HG03175 (cell line): ENCODE data around the gene ITIH1.
"Not testable (repeated sequence)": the region's sequence is repeated elsewhere in the genome, so short reads cannot be mapped to it uniquely, and the experiment has no call there.

Experiments
- ATAC-seq: cut with Tn5 transposase; IDR thresholded peaks from one replicate; pipeline ENCODE4 v1.9.1; 2021; ENCODE audit warnings: mild to moderate bottlenecking, moderate library complexity; ENCODE audit not compliant: unreplicated experiment

The ITIH1 gene

GRCh38 chr3:52777127-52777958 is at the start of gene ITIH1:
Gene ITIH1 (plus strand): TSS chr3:52777599. CDS start chr3:52777616, 17 bp downstream.
- ATAC-seq = no peak

- not testable (repeated sequence) for ATAC-seq
Measured at GRCh38 chr3:52728753-52729152, 48.6 kb upstream of the ITIH1 start.

DNA sequence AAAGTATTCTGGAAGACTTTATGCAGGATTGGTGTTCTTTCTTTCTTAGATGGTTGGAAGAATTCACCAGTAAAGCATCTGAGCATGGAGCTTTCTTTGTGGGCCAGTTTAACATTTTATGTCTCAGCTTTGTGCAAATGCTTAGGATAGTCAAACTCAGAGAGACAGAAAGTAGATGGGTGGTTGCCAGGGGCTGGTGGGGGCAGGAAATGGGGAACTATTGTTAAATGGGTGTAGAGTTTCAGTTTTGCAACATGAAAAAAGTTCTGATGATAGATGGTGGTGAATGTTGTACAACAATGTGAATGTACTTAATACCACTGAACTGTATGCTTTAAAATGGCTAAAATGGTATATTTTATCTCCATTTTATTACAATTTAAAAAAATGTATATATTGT is 46.7 kb upstream of the ITIH1 start:
- no peak for ATAC-seq

- no peak for ATAC-seq
Measured at GRCh38 chr3:52731590-52731989, 45.8 kb upstream of the ITIH1 start.

GRCh38 chr3:52733256-52733891 is 44.0 kb upstream of the ITIH1 start:
- ATAC-seq = no peak

- ATAC-seq = no peak
Measured at GRCh38 chr3:52739730-52740129, 37.7 kb upstream of the ITIH1 start.

DNA sequence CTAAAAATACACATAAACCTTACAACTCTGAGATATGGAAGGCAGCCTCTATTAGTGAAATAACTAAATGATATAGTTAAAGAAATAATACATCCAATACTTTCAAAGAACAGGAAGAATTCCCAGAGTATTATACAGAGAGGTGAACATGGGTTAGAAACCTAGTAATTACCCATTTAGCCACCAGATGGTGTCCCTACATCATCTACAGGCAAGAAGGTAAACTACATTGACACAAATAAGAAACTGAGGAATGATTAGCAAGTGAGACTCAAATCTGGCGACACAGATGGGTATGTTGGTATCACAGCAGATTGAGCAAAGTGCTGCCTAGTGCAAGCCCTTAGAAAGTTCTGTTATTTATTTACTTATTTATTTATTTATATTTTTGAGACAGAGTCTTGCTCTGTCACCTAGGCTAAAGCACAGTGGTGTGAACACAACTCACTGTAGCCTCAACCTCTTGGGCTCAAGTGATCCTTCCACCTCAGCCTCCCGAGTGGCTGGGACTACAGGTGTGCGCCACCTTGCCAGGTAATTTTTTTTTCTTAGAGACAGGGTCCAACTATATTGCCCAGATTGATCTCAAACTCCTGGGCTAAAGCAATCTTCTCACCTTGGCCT is 34.9 kb upstream of the ITIH1 start:
- no peak for ATAC-seq

DNA sequence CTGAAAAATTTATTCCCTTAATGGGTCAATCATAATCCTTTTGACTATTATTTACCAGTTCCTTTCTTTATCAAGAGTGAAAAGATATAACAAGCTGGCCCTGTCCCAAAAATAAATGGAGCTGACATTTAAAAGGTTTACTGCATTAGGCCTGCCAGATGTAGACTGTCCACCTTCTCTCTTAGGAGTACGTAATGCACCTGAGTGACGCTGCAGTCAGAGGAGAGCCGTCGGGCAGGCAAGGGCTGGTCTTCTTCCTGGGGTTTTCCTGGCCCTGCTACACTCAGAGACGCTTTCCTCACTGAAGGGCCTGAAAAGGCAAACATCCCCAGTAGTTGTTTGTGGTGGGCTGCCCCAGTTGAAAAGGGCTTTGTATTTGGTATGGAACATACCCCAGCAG is 34.2 kb upstream of the ITIH1 start:
- ATAC-seq = no peak

GRCh38 chr3:52743721-52744120 is 33.7 kb upstream of the ITIH1 start:
- no peak for ATAC-seq

- no peak for ATAC-seq
Measured at GRCh38 chr3:52752045-52752660, 25.2 kb upstream of the ITIH1 start.

DNA sequence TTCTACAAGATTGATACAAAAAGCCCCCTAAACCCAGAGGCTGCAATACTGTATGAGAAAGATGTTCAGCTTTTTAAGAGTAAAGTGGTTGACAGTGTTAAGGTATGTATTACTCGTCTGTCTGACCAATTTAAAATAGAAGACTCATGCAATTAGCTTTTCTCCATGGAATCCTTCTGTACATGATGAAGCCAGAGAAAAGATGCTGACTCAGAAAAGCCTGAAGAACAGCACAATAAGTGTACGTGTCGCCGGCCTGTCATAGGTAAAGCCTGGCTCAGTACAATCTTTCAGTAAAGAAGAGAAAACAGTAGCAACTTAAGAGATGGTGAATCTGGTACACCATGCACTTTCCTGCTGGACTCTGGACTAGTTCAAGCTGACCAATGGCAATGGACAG is 23.0 kb upstream of the ITIH1 start:
- no peak for ATAC-seq

DNA sequence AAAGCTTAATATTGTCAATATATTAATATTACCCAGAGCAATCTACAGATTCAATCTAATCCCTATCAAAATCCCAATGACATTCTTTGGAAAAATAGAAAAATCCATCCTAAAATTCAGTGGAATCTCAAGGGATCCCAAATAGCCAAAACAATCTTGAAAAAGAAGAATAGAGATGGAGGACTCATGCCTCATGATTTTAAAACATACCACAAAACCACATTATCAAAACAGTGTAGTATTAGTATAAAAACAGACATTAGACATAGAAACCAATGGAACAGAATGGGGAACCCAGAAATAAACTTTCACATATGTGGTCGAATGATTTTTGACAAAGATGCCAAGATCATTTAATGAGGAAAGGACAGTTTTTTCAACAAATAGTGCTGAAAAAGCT is 21.3 kb upstream of the ITIH1 start:
- ATAC-seq = no peak

GRCh38 chr3:52763466-52763865 is 13.9 kb upstream of the ITIH1 start:
- no peak for ATAC-seq

DNA sequence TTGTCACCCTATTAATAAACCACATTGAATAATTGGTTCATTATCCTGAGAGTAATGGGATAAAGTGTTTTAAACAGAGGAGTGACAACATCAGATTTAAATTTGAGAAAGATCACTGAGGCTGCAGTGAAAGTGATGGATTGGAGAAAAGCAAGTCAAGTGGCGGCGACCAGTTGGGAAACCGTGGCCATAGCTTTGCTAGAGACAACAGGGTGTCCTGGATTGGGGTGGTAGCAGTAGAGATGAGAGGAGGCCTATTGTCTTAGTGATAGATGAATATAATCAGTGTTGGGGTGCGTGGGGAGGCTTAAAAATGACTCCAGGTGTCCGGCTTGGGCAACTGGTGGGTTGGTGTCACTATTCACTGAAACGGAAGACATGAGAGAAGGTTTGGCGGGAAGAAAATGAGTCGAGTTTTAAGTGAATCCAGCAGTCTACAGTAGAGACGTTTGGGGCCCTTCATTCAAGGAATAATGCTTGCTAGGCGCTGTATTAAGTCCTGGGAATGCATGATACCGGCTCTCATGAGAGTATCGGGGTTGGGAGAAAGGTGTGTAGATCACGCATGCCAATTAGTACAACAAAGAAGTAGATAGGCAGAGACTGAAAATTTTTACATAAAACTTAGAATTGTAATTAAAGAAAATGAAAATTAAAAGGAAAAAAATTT is 7.5 kb upstream of the ITIH1 start:
- ATAC-seq = no peak

- peak; percentile 97 for ATAC-seq
Measured at GRCh38 chr3:52770496-52771333, 6.7 kb upstream of the ITIH1 start, which contains the start of gene NEK4. Gene NEK4 (minus strand): TSS chr3:52770940. CDS start chr3:52770746, 194 bp downstream.

DNA sequence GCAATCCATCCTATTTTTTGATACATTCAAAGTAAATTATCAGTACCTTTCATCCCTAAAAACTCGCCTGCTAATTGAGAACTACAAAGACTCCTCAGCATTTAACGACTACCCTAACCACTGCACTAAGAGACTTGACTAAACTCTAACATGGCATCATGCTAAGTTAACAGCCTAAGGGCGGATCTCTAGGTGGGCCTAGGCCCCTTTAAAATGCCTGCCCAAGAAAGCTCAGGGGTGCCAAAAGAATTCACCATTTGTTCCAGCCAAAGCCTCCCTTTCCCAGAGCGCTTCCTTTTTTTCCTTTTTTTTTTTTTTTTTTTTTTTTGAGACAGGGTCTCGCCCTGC is 6.1 kb upstream of the ITIH1 start:
- peak; percentile 14 for ATAC-seq

GRCh38 chr3:52771702-52772101 is 5.7 kb upstream of the ITIH1 start:
- no peak for ATAC-seq

DNA sequence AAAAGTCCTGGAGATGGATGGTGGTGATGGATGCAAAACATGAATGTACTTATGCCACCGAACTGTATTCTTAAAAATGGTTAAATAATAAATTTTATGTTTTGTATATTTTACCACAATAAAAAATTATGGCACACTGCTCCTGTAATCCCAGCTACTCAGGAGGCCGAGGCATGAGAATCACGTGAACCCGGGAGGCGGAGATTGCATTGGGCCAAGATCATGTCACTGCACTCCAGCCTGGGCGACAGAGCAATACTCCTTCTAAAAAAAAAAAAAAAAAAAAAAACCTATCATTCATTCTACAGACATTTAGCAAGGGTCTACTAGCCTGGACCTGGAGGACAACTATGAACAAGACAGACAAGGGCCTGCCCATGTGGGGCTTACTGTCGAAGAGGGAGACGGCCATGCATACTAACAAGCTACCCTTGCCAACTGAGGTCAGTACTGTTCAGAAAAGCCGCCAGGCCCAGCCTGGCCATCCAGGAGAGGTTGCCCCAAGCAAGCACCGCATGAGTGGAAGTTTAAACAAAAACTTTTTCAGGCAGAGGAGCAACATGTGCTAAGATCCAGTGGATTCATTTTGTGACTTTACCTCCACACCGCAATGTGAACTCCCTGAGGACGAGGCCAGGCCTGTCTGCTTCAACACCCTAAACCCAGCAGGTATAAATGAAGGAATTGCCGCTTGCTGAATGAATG is 3.9 kb upstream of the ITIH1 start:
- ATAC-seq = no peak

DNA sequence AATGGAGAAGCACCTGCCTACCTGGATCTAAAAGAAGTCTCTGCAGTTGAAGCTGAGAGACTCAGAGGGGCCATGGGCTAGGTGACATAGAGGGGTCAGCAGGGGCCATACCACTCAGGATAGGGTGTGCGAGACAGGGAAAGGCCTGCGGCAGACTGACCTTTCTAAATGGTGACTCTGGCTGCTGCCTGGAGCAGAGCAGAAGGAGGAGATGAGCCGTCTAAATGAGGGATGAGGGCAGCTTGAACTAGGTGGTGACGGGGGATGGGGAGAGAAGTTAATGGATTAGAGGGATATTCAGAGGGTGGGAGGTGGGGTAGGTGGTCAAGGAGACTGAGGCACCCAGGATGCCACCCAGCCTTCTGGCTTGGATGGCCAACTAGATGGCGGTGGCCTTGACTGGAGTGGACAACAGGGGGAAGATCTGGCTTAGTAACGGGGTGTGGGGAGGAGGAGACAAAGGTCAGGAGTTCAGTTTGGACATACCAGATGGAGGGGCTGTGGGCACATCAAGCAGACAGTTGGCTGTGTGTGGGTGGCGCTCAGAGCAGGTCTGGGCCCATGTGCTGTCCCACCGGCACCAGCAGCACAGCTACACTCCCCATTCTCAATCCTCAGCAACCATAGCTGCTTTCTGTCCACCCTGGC is 3.2 kb upstream of the ITIH1 start:
- ATAC-seq = no peak
